HEK293T (cell line): ENCODE results near the gene YPEL1.

Experiments used
- ARNT ChIP-seq: fragments of 450-650 bp; IDR thresholded peaks from 2 replicates; pipeline ENCODE4 v1.6.1; 2017; ENCODE audit warnings: mild to moderate bottlenecking
- FOXA1 ChIP-seq: fragments of 450-650 bp; IDR thresholded peaks from 2 replicates; pipeline ENCODE4 v1.6.1; 2016; ENCODE audit warnings: mild to moderate bottlenecking
- HDGF ChIP-seq: fragments of 450-650 bp; IDR thresholded peaks from 2 replicates; pipeline ENCODE4 v1.6.1; 2017; ENCODE audit warnings: antibody characterized with exemption, borderline replicate concordance
- L3MBTL2 ChIP-seq: fragments of 450-650 bp; conservative IDR thresholded peaks from 2 replicates; pipeline ENCODE4 v1.6.1; 2016; ENCODE audit warnings: mild to moderate bottlenecking
- SP1 ChIP-seq: fragments of 450-650 bp; IDR thresholded peaks from 2 replicates; pipeline ENCODE4 v1.6.1; 2017

GRCh38 chr22:21741059-21741458, 5.5 kb upstream of the YPEL1 start:
- TF ChIP-seq HDGF (no peak), L3MBTL2 (no peak), ARNT (no peak), SP1 (no peak), FOXA1 (no peak)
